ENCODE data around the gene INPPL1. TPM values are rescaled to one million over a fixed set of nuclear protein-coding genes. Genes with fewer than 3 reads are reported as not detected.

Gene INPPL1
- total RNA-seq, 1 donor from 2014 or later, result 93.1 TPM

DNA sequence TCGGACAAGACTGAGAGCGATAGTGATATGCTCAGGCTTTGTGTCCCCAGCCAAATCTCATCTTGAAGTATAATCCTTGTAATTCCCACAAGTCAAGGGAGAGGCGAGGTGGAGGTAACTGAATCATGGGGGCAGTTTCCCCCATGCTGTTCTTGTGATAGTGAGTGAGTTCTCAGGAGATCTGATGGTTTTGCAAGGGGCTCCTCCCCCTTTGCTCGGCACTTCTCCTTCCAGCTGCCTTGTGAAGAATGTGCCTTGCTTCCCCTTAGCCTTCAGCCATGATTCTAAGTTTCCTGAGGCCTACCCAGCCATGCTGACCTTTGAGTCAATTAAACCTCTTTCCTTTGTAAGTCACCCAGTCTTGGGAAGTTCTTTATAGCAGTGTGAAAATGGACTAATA is 15.5 kb upstream of the INPPL1 start:
- H3K4me3 ChIP-seq (ENCODE audit: low read depth, low read length), result no peak overlapping the region
- DNase-seq (ENCODE audit: low read depth), result no peak
- no peaks in the 10 kb centered on the region for H3K27me3 ChIP-seq (ENCODE audit: control insufficient read depth, insufficient read depth, low read length)
- TF ChIP-seq, protein P1, sequence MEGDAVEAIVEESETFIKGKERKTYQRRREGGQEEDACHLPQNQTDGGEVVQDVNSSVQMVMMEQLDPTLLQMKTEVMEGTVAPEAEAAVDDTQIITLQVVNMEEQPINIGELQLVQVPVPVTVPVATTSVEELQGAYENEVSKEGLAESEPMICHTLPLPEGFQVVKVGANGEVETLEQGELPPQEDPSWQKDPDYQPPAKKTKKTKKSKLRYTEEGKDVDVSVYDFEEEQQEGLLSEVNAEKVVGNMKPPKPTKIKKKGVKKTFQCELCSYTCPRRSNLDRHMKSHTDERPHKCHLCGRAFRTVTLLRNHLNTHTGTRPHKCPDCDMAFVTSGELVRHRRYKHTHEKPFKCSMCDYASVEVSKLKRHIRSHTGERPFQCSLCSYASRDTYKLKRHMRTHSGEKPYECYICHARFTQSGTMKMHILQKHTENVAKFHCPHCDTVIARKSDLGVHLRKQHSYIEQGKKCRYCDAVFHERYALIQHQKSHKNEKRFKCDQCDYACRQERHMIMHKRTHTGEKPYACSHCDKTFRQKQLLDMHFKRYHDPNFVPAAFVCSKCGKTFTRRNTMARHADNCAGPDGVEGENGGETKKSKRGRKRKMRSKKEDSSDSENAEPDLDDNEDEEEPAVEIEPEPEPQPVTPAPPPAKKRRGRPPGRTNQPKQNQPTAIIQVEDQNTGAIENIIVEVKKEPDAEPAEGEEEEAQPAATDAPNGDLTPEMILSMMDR (IDR thresholded peaks at IDR 0.05; ENCODE audit: insufficient read depth, low read length, poor library complexity, severe bottlenecking), result no peak
- H3K36me3 ChIP-seq (ENCODE audit: control insufficient read depth, insufficient read depth, low read length), result no peaks in the 10 kb centered on the region

DNA sequence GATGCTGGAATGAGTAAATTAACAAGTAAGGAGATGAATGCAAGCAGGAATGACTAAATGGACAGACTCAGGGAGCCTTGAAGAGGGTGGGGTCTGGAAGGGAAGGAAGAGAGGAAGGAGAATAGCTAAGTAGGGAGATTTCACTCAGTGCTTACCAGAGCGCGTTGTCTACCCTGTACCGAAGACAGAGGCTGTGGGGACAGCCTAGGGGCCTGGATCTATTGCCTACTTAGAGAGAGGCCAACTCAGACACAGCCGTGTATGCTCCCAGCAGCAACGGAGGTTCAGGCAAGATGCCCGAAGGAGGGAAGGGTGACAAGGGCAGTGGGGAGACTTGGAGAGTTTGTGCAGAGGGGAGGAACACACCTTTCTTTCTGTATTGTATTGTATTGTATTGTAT is 7.9 kb upstream of the INPPL1 start, which contains the start of gene FOLR2:
TSS of gene FOLR2 (plus strand) at position 157 of the 400 bp plus-strand sequence. CDS start 1,791 bp downstream, outside the sequence.
- H3K27me3 ChIP-seq (ENCODE audit: control insufficient read depth, insufficient read depth, low read length), result peaks cover 6% of the 10 kb centered on the region
- no peak within 1 kb of the TSS for H3K4me3 ChIP-seq (ENCODE audit: low read depth, low read length)
- TF ChIP-seq, protein P1 (IDR thresholded peaks at IDR 0.05; ENCODE audit: insufficient read depth, low read length, poor library complexity, severe bottlenecking), result no peak
- no peak for DNase-seq (ENCODE audit: low read depth)
- H3K36me3 ChIP-seq (ENCODE audit: control insufficient read depth, insufficient read depth, low read length), result no peaks in the 10 kb centered on the region

DNA sequence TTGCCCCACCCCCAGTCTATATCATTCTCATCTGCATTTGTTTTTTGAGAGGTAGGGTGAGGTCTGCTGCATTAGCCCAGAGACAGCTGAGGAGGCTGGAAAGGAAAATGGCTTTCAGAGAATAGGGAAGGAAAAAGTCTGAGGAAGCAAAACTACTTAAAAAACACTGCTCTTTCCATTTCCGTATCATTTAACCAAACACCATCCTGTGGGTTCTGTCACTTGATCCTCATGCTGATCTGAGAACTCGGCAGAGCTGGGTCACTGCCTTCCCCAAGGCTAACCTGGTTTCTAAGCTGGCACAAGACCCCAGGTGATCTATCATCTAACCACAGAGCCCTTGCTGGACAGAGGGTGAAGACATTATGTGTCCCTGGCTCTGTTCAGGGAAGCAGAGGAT is 6.7 kb upstream of the INPPL1 start:
- no peak overlapping the region for H3K4me3 ChIP-seq (ENCODE audit: low read depth, low read length)
- TF ChIP-seq, protein P1 (IDR thresholded peaks at IDR 0.05; ENCODE audit: insufficient read depth, low read length, poor library complexity, severe bottlenecking), result no peak
- H3K27me3 ChIP-seq (ENCODE audit: control insufficient read depth, insufficient read depth, low read length), result peaks cover 6% of the 10 kb centered on the region
- DNase-seq (ENCODE audit: low read depth), result no peak
- no peaks in the 10 kb centered on the region for H3K36me3 ChIP-seq (ENCODE audit: control insufficient read depth, insufficient read depth, low read length)

DNA sequence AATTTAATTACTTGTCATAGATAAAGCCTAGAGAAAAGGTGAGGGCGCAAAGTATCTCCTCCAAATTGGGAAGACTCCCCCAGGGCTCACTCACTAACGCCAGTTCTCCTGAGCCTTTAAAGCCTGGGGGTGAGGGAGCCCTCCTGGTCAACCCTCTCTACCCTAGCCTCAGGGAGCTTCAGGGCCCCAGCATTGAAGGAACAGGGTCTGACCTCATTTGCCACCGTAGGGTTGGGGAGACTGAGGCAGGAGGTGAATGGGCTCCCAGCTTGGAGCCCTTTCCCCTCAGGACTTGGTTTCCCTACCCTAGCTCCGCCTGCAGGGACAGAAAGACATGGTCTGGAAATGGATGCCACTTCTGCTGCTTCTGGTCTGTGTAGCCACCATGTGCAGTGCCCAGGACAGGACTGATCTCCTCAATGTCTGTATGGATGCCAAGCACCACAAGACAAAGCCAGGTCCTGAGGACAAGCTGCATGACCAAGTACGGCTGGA is 6.3 kb upstream of the INPPL1 start:
- no peak for DNase-seq (ENCODE audit: low read depth)
- TF ChIP-seq, protein P1 (IDR thresholded peaks at IDR 0.05; ENCODE audit: insufficient read depth, low read length, poor library complexity, severe bottlenecking), result no peak
- H3K27me3 ChIP-seq (ENCODE audit: control insufficient read depth, insufficient read depth, low read length), result peaks cover 6% of the 10 kb centered on the region
- H3K4me3 ChIP-seq (ENCODE audit: low read depth, low read length), result no peak overlapping the region
- no peaks in the 10 kb centered on the region for H3K36me3 ChIP-seq (ENCODE audit: control insufficient read depth, insufficient read depth, low read length)

DNA sequence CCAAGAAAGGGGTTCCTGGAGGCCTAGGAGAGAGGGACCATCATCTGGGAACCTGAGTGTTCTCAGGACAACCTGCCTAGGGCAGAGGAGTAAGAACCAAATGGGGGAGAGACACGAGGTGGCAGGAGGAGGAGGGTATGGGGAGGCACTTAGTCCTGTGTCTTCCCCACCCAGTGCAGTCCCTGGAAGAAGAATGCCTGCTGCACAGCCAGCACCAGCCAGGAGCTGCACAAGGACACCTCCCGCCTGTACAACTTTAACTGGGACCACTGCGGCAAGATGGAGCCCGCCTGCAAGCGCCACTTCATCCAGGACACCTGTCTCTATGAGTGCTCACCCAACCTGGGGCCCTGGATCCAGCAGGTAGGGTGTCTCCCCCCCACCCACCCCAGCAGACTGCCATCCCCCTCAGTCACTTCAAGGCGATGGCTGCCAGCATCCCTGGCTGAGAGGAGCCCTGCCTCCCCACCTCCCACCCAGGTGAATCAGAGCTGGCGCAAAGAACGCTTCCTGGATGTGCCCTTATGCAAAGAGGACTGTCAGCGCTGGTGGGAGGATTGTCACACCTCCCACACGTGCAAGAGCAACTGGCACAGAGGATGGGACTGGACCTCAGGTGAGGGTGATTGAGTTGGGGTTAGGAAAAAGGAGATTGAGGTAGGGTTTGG is 3.7 kb upstream of the INPPL1 start:
- no peak for DNase-seq (ENCODE audit: low read depth)
- no peak overlapping the region for H3K4me3 ChIP-seq (ENCODE audit: low read depth, low read length)
- TF ChIP-seq, protein P1 (IDR thresholded peaks at IDR 0.05; ENCODE audit: insufficient read depth, low read length, poor library complexity, severe bottlenecking), result no peak
- no peaks in the 10 kb centered on the region for H3K36me3 ChIP-seq (ENCODE audit: control insufficient read depth, insufficient read depth, low read length)
- H3K27me3 ChIP-seq (ENCODE audit: control insufficient read depth, insufficient read depth, low read length), result peaks cover 6% of the 10 kb centered on the region

All from kidney epithelial cell (primary cell).